Uterus (tissue), 4 donors: ENCODE data around the gene TMEM260. TPM values are rescaled to one million over a fixed set of nuclear protein-coding genes. Genes with fewer than 3 reads are reported as not detected.

Experiments
- DNase-seq, 2 donors: peaks; one replicate each; pipeline ENCODE4 v3.0.0-alpha.2; 2019 to 2020
- H3K27ac ChIP-seq, 2 donors: fragments of 200-600 bp; sonication (generic); 1 replicate in 1 of 2; 2 replicates in 1 of 2; pipeline ENCODE4 v1.5.1; 2016 to 2018
- H3K27me3 ChIP-seq, 2 donors: fragments of 200-600 bp; sonication (generic); one replicate each; pipeline ENCODE4 v1.5.1; 2018 to 2019; ENCODE audit warnings: control low read depth in 1 of 2
- H3K36me3 ChIP-seq, 2 donors: fragments of 200-600 bp; sonication (generic); one replicate each; pipeline ENCODE4 v1.5.1; 2019; ENCODE audit warnings: control low read depth in 1 of 2
- H3K4me1 ChIP-seq, 2 donors: fragments of 200-600 bp; sonication (generic); one replicate each; pipeline ENCODE4 v1.5.1; 2018 to 2019; ENCODE audit warnings: control low read depth in 1 of 2
- H3K4me3 ChIP-seq, 2 donors: fragments of 200-600 bp; sonication (generic); 1 replicate in 1 of 2; 2 replicates in 1 of 2; pipeline ENCODE4 v1.5.1; 2018 to 2019; ENCODE audit warnings: mild to moderate bottlenecking in 1 of 2
- H3K9me3 ChIP-seq, 2 donors: fragments of 200-600 bp; sonication (generic); one replicate each; pipeline ENCODE4 v1.5.1; 2019; ENCODE audit warnings: control low read depth in 1 of 2
- CTCF ChIP-seq, 4 experiments: fragments of 200-600 bp in 2 of 4; fragments of 450-650 bp in 2 of 4; sonication (generic) in 2 of 4; IDR thresholded peaks; one replicate each; pipeline ENCODE4 v1.5.1; 2016 to 2019; ENCODE audit warnings: antibody characterized with exemption in 4 of 4, mild to moderate bottlenecking in 2 of 4, moderate library complexity in 1 of 4
- POLR2A ChIP-seq, 2 donors: fragments of 450-650 bp; IDR thresholded peaks; one replicate each; pipeline ENCODE4 v1.6.1; 2016; ENCODE audit warnings: antibody characterized with exemption in 2 of 2, mild to moderate bottlenecking in 1 of 2, moderate library complexity in 1 of 2
- intact Hi-C: fragments of 100-400 bp; cut with DNase I; formaldehyde crosslinking; loops from one replicate; pipeline ENCODE4 v1.15.1; 2023; ENCODE audit warnings: low total_unique reads
- total RNA-seq, 4 donors: library from RNA; depleted of rRNA in 3 of 4; stranded (reverse); fragments of >200 nt in 3 of 4; gene quantifications; one replicate each; pipeline versions ENCODE4 v1.1.0 to v1.2.4, GENCODE V29; 2014 to 2023
- donor health status: DM: yes; HTN: yes; CAD: no.

TMEM260 gene
- total RNA-seq, 4 donors from 2014 or later = 6.9 to 35.9 (median 24.4) TPM

GRCh38 chr14:56630707-56631106 is 51.1 kb downstream of the TMEM260 start:
- Histone ChIP-seq H3K36me3 (no peaks in the 10 kb centered on the region), H3K9me3 (no peaks in the 10 kb centered on the region), H3K27ac (no peak overlapping the region), H3K4me3 (no peak overlapping the region), H3K27me3 (no peaks in the 10 kb centered on the region), H3K4me1 (no peaks in the 10 kb centered on the region)
- TF ChIP-seq CTCF (IDR thresholded peaks at IDR 0.05) (no peak), POLR2A (IDR thresholded peaks at IDR 0.05) (no peak)
- no peak for DNase-seq
- intact Hi-C loops = no loop called here

- Histone ChIP-seq H3K4me1 (no peaks in the 10 kb centered on the region), H3K27me3 (no peaks in the 10 kb centered on the region), H3K27ac (no peak overlapping the region), H3K36me3 (no peaks in the 10 kb centered on the region), H3K4me3 (no peak overlapping the region), H3K9me3 (no peaks in the 10 kb centered on the region)
- no peak for DNase-seq
- intact Hi-C loops = no loop called here
- no peak for TF ChIP-seq POLR2A (IDR thresholded peaks at IDR 0.05)
Observed at GRCh38 chr14:56632195-56632594, 52.6 kb downstream of the TMEM260 start.

- TF ChIP-seq POLR2A (IDR thresholded peaks at IDR 0.05) (no peak), CTCF (IDR thresholded peaks at IDR 0.05) (no peak)
- H3K9me3 ChIP-seq = no peaks in the 10 kb centered on the region
- no peaks in the 10 kb centered on the region for H3K27me3 ChIP-seq
- no peaks in the 10 kb centered on the region for H3K36me3 ChIP-seq
- H3K4me3 ChIP-seq = no peak overlapping the region
- no peak for DNase-seq
- intact Hi-C loops = no loop called here
- H3K4me1 ChIP-seq = no peaks in the 10 kb centered on the region
- H3K27ac ChIP-seq = no peak overlapping the region
Observed at GRCh38 chr14:56633544-56633943, 53.9 kb downstream of the TMEM260 start.

GRCh38 chr14:56635041-56635440 is 55.4 kb downstream of the TMEM260 start:
- H3K4me3 ChIP-seq = no peak overlapping the region
- no peaks in the 10 kb centered on the region for H3K9me3 ChIP-seq
- H3K27ac ChIP-seq = no peak overlapping the region
- intact Hi-C loops = no loop called here
- H3K27me3 ChIP-seq = no peaks in the 10 kb centered on the region
- DNase-seq = no peak
- H3K4me1 ChIP-seq = no peaks in the 10 kb centered on the region
- no peak for TF ChIP-seq POLR2A (IDR thresholded peaks at IDR 0.05)
- no peak for TF ChIP-seq CTCF (IDR thresholded peaks at IDR 0.05)
- no peaks in the 10 kb centered on the region for H3K36me3 ChIP-seq

- Histone ChIP-seq H3K27me3 (no peaks in the 10 kb centered on the region), H3K36me3 (no peaks in the 10 kb centered on the region), H3K4me3 (no peak overlapping the region), H3K9me3 (no peaks in the 10 kb centered on the region), H3K4me1 (no peaks in the 10 kb centered on the region), H3K27ac (no peak overlapping the region)
- TF ChIP-seq CTCF (IDR thresholded peaks at IDR 0.05) = no peak
- no peak for TF ChIP-seq POLR2A (IDR thresholded peaks at IDR 0.05)
- intact Hi-C loops = no loop called here
- no peak for DNase-seq
Observed at GRCh38 chr14:56647493-56647892, 67.9 kb downstream of the TMEM260 start.
